ENCODE data around the gene RASGRP1.

Gene RASGRP1

DNA sequence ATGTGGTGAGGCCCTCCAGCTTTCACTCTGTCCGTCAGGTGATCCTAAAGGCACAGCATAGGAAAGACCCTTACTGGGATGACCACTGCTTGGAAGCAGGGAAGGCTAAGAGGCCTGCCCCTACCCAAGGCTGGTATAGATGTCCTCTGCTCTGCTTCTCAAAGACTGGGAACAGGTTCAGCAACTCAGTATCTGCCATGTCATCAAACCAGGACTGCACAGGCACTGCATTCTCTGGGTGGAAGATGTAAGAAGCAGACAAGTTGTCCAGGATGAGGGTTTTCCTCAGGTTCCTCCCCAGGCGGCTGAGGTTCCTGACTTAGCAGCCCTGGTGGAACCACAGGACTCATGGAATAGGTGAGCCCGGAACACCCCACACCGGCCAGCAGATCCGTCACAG, 106.0 kb downstream of the RASGRP1 start:
- Histone ChIP-seq H3K4me1 (peaks cover 10 to 44% (median 22%) of the 10 kb centered on the region in 10 experiments), H3K9me3 (replicated peaks in 1 of 11) (no peaks in the 10 kb centered on the region), H3K27me3 (no peaks in the 10 kb centered on the region; a peak in 1 of 22 replicates), H3K27ac (no peak overlapping the region), H3K9ac (no peak overlapping the region), H3K4me3 (no peak overlapping the region), H4K20me1 (peaks cover 12 to 93% (median 66%) of the 10 kb centered on the region in 11 experiments; a peak in 17 of 22 replicates), H3K4me2 (no peak overlapping the region), H3K36me3 (peaks cover 0 to 34% (median 18%) of the 10 kb centered on the region in 11 experiments; a peak in 19 of 22 replicates)
- TF ChIP-seq Cebpa-rat (IDR thresholded peaks at IDR 0.05), result no peak

DNA sequence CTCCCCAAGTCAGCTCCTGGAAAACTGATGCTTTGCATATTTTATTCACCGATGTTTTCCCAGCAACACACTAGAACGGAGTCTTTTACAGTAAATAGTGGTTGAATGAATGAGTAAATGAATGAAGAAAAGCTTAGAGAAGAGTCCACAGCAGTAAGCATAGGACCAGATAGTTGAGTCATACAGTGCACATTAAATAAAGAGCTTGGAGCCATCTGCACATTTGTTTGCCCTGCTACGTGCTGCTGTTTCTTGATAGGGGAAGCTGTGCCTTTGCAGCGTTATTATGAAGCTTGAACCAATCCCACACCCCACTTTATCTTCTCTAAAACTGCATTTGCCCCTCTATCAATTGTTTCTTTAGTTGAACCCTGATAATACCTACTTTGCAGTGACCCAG, 109.5 kb downstream of the RASGRP1 start:
- no peaks in the 10 kb centered on the region for H3K9me3 ChIP-seq (replicated peaks in 1 of 11)
- H3K4me2 ChIP-seq, result peak overlapping the region; percentile 77 to 98 (median 94)
- H3K27me3 ChIP-seq, result no peaks in the 10 kb centered on the region; a peak in 1 of 22 replicates
- H3K36me3 ChIP-seq, result peaks cover 0 to 34% (median 18%) of the 10 kb centered on the region in 11 experiments; a peak in 19 of 22 replicates
- H3K9ac ChIP-seq, result peak overlapping the region; percentile 86 to 97 (median 93)
- H4K20me1 ChIP-seq, result peaks cover 6 to 58% (median 31%) of the 10 kb centered on the region in 11 experiments; a peak in 17 of 22 replicates
- no peak for TF ChIP-seq Cebpa-rat (IDR thresholded peaks at IDR 0.05)
- peak overlapping the region; percentile 69 to 92 (median 88) for H3K4me3 ChIP-seq
- peaks cover 14 to 28% (median 22%) of the 10 kb centered on the region in 10 experiments for H3K4me1 ChIP-seq
- peak overlapping the region in 10 of 11 experiments; percentile 81 to 95 (median 92); a peak in 18 of 22 replicates for H3K27ac ChIP-seq

DNA sequence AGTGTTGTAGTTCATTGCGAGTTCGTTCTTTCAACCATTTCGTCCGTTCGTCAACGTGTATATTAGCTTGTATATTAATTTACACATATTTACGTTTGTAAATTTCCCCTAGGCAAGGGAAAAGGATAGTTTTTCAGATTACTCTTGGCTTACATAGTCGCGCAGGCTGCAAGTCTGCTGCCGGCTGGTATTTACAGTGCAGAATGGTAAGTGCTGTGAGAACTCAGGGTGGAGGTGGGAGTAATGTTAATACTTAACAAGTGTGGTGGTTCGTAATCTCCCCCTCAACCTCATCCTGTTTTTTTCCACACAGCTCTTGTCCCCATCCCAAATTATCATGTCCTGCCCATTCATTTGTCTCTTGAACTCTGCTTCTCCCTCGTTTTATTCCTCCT, 109.9 kb downstream of the RASGRP1 start:
- Histone ChIP-seq H3K4me2 (peak overlapping the region; percentile 77 to 98 (median 94)), H3K9me3 (replicated peaks in 1 of 11) (no peaks in the 10 kb centered on the region), H3K9ac (peak overlapping the region; percentile 86 to 97 (median 93)), H4K20me1 (peaks cover 3 to 54% (median 27%) of the 10 kb centered on the region in 11 experiments; a peak in 17 of 22 replicates), H3K36me3 (peaks cover 0 to 33% (median 18%) of the 10 kb centered on the region in 11 experiments; a peak in 19 of 22 replicates), H3K27ac (peak overlapping the region; percentile 67 to 95 (median 91)), H3K4me3 (peak overlapping the region; percentile 69 to 92 (median 88)), H3K27me3 (no peaks in the 10 kb centered on the region; a peak in 1 of 22 replicates), H3K4me1 (peaks cover 14 to 25% (median 19%) of the 10 kb centered on the region in 10 experiments)
- TF ChIP-seq Cebpa-rat (IDR thresholded peaks at IDR 0.05), result no peak

DNA sequence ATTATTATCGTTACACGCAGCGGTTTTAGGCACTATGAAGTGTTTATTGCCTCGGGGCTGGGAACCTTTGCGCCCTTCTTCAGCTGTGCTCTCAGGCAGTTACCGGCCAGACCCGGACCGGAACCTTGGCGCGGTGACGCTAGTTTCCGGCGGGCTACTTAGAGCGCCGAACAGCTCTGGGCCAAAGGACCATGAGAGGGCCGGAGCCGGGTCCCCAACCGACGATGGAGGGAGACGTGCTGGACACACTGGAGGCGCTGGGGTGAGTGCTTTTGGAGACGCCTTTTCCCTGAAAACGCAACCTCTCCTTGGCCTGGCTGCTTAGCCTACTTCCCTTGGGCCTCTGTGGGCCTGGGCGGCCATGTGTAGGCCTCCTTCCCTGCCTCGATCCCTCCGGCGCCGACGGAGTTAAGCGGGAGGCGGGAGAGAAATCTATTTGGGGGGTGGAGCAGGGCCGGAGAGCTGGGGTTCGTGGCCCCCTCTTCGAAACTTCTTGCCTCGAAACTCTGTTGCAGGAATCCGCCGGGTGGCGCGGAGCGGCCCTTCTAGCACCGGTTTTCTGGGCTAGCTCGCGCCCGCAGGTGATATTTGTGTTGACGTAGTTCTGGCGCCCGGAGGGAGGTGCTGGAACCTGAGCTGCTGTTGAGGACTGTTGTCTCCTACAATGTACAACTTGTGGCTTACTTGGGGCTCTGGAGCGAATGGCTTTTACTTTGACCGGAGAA, 110.5 kb downstream of the RASGRP1 start, which contains the start of gene FAM98B:
FAM98B (plus strand) TSS at position 157 of the 725 bp plus-strand sequence; CDS start at position 192, 35 bp downstream.
- Histone ChIP-seq H3K36me3 (peaks cover 0 to 28% (median 15%) of the 10 kb centered on the region in 11 experiments; a peak in 19 of 22 replicates), H3K27me3 (no peaks in the 10 kb centered on the region), H3K9ac (peak within 1 kb of the TSS; percentile 86 to 97 (median 93)), H3K9me3 (replicated peaks in 1 of 11) (no peaks in the 10 kb centered on the region), H3K27ac (peak within 1 kb of the TSS; percentile 67 to 95 (median 91)), H4K20me1 (peaks cover 0 to 48% (median 22%) of the 10 kb centered on the region in 11 experiments; a peak in 16 of 22 replicates), H3K4me3 (peak within 1 kb of the TSS; percentile 69 to 92 (median 88)), H3K4me1 (peaks cover 14 to 25% (median 19%) of the 10 kb centered on the region in 10 experiments), H3K4me2 (peak within 1 kb of the TSS; percentile 77 to 98 (median 94))
- TF ChIP-seq Cebpa-rat (IDR thresholded peaks at IDR 0.05), result no peak

DNA sequence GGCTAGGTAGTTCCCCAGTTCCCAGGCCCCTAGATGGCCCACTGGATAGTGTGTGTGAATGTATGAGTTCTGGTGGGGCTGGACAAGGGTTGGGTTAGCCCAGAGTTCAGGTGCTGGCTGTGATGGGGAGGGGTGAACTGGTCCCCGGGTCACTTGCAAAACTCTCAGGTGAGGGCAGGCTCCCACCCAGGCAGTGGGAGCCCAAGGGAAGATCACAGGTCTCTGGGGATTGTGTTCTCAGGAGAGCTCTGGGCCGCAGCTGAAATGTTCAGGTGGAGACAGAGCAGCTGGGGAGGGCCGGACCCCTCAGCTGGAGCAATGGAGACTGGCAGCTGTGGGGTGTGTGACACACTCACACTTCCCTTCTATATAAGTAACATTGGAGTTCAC, 123.5 kb downstream of the RASGRP1 start:
- Histone ChIP-seq H3K4me1 (peaks cover 10 to 28% (median 22%) of the 10 kb centered on the region in 10 experiments), H3K36me3 (no peaks in the 10 kb centered on the region), H3K27ac (peak overlapping the region in 9 of 11 experiments; percentile 6 to 75 (median 37); a peak in 14 of 22 replicates), H3K4me2 (peak overlapping the region; percentile 57 to 81 (median 68)), H3K9me3 (replicated peaks in 1 of 11) (peaks cover 0 to 12% (median 5%) of the 10 kb centered on the region in 11 experiments; a peak in 12 of 22 replicates), H3K4me3 (no peak overlapping the region), H4K20me1 (no peaks in the 10 kb centered on the region), H3K27me3 (no peaks in the 10 kb centered on the region), H3K9ac (peak overlapping the region in 4 of 11 experiments; percentile 0 to 48 (median 36); a peak in 3 of 22 replicates)
- no peak for TF ChIP-seq Cebpa-rat (IDR thresholded peaks at IDR 0.05)

DNA sequence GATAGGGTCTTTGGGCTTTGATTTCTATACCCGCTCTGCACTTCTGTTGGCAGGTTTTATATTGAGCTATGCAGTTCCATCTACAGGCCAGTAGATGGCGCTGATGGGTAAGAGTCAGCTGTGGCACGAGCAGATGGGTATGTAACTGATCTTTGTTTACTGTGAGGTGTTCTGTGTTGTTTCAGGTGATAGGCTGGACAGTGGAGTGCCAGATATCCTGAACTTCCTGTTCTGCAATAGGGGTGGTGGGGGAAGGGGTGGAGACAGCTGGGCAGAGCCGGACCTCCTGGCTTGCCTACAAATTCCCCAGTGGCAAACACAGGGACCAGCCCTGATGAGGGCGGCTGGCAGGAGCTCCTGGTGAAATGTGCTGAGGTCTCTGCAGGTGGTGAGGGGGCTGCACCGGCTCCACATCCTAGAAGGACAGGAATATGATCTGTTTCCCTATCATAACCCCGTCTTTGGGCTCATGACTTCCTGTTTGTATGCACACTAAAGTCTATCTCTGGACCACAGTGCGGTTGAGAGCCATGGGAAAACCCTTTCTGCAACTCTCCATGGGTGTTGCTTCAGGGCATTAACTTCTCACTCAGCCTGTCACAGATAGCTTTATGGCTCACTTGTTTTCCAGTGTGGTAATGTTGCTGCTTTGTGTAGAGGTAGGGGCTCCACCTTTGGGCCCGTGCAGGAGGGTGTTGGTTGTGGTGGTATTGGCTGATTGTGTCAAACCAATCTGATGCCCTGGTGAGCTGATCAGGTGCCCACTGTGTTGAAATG, 124.1 kb downstream of the RASGRP1 start:
- Histone ChIP-seq H3K36me3 (no peaks in the 10 kb centered on the region), H3K27me3 (no peaks in the 10 kb centered on the region), H3K4me2 (peak overlapping the region; percentile 57 to 81 (median 68)), H3K9ac (peak overlapping the region in 6 of 11 experiments; percentile 0 to 48 (median 27); a peak in 5 of 22 replicates), H3K4me3 (peak overlapping the region in 1 of 10 experiments; percentile 6; a peak in 1 of 20 replicates), H3K27ac (peak overlapping the region in 9 of 11 experiments; percentile 16 to 75 (median 46); a peak in 15 of 22 replicates), H4K20me1 (no peaks in the 10 kb centered on the region), H3K4me1 (peaks cover 10 to 28% (median 22%) of the 10 kb centered on the region in 10 experiments), H3K9me3 (replicated peaks in 1 of 11) (peaks cover 0 to 12% (median 5%) of the 10 kb centered on the region in 11 experiments; a peak in 12 of 22 replicates)
- TF ChIP-seq Cebpa-rat (IDR thresholded peaks at IDR 0.05), result peak in 5 of 11 experiments; percentile 44 to 79 (median 55); a peak in 9 of 22 replicates

Measured in BLaER1 treated with 17β-estradiol and CSF1 and Interleukin-3, amounts not matched to agents 10 nM and 100 nM (cell line).